CD4-positive, alpha-beta T cell treated with Interferon alpha-2 for 1 hour (primary cell): ENCODE results near the gene THBS4.

ENCODE experiments used
- DNase-seq, 2 donors: peaks; one replicate each; pipeline ENCODE4 v3.0.0-alpha.2; 2020 to 2022

The THBS4 gene

GRCh38 chr5:80034962-80035821, at the start of gene THBS4:
THBS4 (plus strand) TSS chr5:80035348; CDS start chr5:80035538, 190 bp downstream.
- DNase-seq: no peak

DNA sequence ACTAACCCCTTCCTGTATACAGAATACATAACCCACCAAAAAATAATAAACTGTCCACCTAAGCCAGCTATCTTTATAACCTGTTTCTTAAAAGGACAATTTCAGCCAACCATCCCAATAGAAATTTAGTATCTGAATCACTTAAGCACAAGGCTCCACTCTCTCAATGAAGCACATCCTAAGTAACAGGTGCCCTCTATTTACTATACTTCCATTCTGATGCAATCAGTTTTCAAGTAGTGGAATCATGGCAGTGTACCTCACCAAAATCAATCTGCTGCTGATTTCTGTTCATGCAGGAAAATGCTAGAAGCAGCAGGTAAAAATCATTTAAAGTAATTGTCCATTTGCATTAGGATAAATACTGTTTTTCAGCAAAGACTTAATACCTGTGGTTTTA, 48.9 kb upstream of the THBS4 start:
- DNase-seq: no peak

DNA sequence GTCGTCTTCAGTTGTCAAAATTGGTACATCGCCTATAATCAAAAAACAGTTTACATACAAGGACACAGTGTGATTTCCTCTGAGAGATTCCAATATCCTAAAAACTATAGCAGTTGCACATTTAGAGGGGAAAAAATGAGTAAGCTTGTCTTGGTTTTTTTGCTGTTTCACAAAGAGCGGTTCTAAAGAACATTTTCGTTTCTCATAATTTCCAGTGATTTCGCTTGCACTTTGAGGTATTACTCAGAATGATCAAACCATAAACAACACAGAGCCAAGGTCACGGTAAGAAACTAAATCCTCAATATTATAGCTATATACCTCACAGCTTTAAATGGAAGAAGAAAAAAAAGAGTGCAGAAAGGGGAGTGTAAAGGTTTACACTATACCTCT, 44.9 kb upstream of the THBS4 start:
- DNase-seq: peak in 1 of 2 donors; percentile 41

GRCh38 chr5:79990598-79991507, 44.3 kb upstream of the THBS4 start, which contains the start of gene MTX3:
MTX3 (minus strand) TSS chr5:79991262; CDS start chr5:79991238, 24 bp downstream.
- DNase-seq: peak; percentile 85 to 89

DNA sequence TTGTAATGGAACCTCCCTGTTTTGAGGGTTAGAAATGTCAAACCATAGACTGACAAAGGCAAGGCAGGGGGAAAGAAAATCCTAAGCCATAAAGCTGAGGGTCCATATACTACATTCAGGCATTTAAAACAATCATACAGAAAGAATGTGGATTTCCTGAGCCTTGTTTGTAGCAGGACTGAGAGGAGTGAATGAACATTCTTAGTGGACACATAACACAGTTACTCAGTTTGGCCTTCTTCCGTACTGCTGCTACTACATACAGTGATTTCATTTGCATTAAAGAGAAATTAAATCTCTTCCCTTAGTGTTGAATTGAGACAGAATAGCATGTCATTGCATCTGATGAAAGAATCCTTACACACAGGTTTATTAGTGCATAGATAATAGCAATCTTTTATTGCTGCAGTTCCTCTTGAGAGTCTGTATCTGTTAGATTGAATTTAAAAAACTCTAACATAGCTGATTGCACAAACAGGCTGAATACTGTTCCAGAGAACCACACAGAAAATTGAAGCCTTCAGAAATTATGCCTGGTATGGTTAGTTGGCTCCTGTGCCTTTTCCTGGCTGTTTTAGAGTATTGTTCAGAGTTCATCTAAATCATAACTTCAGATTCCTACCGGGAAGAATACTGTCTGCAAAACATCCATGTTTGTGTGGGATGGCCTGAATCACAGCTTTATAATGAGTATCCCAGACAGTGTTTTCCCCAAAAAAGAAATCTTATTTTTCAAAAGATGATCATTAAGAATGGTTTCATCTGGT, 42.1 kb upstream of the THBS4 start:
- DNase-seq: no peak

DNA sequence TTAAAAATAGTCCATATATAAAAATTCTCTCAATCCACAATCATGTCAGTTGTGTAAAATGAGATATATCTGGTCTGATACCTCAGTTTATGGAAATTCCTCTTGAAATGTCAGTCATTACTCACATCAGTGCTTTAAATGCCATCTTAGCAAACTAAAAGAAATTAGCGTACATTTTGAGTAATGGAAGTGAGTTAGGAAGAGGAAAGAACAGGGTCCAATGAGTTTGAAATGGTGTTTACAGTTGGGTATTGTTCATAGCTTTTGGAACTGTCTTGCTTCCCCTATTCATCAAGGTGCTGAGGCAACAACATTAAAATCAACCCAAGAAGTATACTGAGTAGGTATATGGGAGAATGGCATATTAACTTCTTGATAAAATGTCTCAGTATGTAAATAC, 35.4 kb upstream of the THBS4 start:
- DNase-seq: no peak

GRCh38 chr5:80002677-80003076, 32.5 kb upstream of the THBS4 start:
- no peak for DNase-seq

DNA sequence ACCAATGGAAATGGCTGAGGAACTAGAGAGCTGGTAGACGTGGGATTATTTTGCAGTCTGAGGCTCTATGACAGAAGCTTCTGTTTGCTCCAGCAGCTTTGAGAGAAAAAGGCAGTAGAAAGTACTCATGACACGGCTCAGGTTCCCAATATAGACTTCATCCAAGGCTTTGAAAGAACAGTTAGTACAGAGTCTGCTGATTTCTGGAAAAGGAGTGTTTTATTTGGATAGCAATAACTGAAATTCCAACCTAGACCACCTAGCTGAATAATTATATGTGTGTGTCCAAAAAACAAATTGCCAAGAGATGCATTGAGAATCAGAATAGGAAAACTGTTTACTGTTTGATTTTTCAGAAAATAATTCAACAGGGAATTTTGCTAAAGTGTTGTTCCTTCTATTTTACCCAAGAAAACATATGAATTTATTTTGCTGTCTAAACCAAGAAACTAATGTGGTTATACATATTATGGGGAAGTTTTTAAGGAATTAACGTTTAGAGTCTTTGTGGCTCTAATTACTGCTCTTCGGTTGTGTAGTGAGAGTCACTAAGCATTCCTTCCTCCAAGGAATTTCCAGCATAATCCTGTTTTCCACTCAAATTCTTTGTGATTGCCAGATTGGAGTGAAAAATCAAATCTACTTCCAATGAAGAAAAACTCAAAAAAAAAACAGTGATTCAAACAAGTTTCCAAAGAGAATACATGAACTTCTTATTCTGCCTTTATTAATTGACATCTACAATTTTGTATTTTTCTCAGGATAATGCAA, 26.0 kb upstream of the THBS4 start:
- DNase-seq: no peak

GRCh38 chr5:80010754-80011392, 24.3 kb upstream of the THBS4 start:
- DNase-seq: no peak

DNA sequence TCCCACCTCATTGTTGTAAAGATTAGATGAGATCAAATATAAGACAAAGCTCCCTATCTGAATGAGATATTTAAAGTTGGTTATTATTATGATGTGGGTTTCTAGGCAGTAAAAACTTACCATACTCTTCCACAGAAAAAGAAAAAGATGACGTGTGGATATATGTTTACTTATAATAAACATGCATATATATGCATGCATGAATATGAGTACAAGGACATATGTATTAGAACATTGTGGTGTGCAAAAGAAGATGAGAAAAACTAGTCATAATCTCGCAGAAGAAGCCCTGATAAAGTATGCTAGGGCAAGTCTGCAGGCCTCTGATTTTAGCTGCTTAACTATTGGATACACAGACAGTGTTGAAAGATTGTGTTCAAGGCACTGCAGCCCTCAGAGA, 10.1 kb upstream of the THBS4 start:
- no peak for DNase-seq

DNA sequence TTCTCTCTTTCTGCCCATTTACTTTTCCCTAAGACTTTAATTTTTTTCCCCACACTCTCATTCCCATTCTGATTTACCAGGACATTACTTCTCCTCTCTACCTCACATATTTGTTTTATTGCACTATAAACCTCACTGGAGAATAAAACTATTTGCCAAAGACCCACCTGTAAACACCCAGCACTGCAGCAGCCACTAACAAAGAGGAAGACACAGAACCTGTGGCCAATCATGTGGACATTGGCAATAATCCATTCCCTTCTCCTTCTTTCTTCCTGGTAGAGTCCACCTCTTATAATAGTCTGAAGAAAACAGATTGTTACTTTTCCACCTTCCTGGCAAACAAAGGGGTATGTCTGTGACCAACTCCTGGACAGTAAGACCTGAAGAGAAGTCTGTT, 8.3 kb upstream of the THBS4 start:
- no peak for DNase-seq

- no peak for DNase-seq
Observed at GRCh38 chr5:80031109-80031508, 4.0 kb upstream of the THBS4 start.

DNA sequence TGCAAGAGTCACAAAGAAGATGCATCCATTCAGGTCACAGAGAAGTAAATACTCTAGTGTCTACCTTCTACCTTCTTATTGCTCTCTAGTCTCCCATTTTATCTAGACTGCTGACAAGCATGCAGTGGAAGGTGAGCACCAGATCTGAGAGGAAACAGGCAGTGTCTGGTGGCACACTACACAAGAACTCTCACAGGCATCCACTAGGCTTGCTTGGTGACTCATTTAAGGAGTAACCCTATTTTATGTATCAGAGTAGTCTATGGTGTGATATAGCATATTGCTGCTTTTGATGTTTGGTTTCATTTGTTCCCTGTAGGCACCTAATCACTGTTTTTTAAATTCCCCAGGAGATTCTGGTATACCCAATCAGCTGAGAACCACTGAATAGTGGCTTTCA, 1.6 kb upstream of the THBS4 start:
- DNase-seq: no peak

GRCh38 chr5:80034559-80034958, 589 bp upstream of the THBS4 start:
- DNase-seq: no peak

DNA sequence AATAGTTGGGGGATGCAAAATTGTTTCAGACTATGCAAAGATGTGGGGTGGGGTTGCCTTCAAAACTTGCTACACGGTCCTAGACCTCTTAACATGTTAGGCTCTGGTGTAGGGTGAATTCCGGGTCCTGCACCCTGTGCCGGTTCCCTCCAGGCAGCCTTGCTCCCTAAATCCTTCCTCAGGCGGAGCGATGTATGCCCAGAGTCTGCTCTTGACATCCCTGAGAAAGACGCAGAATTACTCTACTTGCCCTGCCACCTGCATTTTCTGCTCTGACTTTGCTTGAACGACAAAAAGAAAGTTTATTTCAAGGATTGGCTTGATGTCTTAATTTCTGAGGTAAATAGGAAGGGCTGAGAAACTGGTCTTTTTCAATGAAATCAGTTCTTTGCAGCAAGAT, 691 bp downstream of the THBS4 start:
- no peak for DNase-seq

GRCh38 chr5:80036615-80037014, 1.5 kb downstream of the THBS4 start:
- DNase-seq: no peak

GRCh38 chr5:80037366-80037765, 2.2 kb downstream of the THBS4 start:
- no peak for DNase-seq

- no peak for DNase-seq
Observed at GRCh38 chr5:80039650-80040049, 4.5 kb downstream of the THBS4 start.

DNA sequence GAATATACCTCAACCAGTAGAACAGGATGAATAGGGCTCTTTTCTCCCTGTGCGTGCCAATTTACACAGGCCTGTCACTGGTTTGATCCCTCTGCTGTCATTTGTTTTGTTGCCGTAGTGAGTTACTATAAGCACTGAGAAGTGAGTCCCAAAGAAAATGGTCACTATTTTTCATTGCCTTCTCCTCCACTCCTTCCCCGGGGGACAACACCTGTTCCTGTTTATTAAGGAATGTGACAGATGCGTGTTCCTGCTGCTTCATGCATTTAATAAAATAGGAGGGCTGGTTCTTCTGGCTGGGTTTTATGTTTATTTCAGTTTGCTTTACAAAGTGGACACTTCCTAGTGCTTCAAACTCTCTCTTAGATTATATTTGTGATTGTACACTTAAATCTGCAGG, 6.4 kb downstream of the THBS4 start:
- DNase-seq: no peak

- DNase-seq: no peak
Observed at GRCh38 chr5:80042330-80042729, 7.2 kb downstream of the THBS4 start.

- DNase-seq: no peak
Observed at GRCh38 chr5:80043187-80043586, 8.0 kb downstream of the THBS4 start.
